GM19452 (cell line): Measurements from ENCODE around the gene TFG.

Experiments
- ATAC-seq: cut with Tn5 transposase; IDR thresholded peaks from one replicate; pipeline ENCODE4 v1.9.1; 2021; ENCODE audit not compliant: unreplicated experiment

Gene TFG

DNA sequence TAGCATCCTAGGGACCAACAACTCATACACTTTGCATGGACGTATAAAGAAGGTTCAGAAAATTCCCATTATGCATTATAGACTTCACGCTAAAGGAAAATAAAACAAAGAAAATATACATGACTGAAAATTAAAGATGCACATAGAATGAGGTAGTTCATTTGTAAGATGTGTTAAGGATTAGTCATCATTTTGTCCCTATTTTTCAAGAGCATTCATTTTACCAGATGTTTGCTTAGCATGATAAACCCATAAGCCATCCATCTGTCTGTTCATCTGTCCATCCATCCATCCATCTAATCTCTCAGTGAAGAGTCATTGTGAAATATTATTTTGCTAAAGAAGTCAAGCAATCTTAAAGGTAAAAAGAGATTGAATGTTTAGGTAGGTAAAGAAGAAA, 80.3 kb downstream of the TFG start:
- ATAC-seq = no peak

DNA sequence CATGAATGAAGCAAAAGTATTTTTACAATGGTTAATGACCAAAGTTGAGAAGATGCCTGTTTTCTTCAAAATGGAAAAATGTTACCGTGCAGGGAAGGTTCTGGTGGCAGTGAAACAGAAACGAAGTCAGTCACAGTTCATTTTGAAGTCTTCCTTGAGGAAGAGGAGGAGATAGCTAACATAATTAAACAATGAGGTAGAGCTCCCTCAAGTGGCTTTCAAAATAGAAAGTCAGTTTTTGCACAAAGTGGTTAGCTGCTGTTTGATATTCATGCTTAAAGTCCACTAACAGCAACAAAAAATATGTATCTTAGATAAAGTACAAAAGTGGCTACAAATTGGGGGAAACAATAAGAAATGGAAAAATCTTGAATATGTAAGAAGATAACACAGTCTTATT, 87.3 kb downstream of the TFG start:
- ATAC-seq = no peak

DNA sequence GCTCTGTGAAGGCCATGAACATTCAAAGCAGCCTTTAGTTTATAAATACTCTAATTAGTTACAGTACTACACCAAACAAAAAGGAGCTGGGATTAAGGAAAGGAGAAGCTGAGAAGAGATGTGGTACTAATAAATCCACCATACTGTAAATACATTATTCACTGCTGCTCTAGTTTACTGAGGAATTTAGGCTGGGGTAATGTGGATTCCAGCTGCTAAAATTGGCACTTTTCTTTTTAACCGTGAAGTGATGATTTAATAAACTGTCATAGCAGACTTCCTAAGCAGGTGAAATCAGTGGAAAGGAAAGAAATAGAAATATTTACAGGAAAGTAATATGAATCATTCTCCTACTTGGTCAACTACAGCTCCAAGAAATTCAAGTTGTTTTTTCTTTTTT, 88.7 kb downstream of the TFG start:
- ATAC-seq = no peak
